ENCODE results near the gene TPD52L3. TPM values are rescaled to one million over a fixed set of nuclear protein-coding genes. Genes with fewer than 3 reads are reported as not detected.

The TPD52L3 gene
- total RNA-seq, 2 experiments from 2014 or later: not detected

- no peaks in the 10 kb centered on the region for H4K20me1 ChIP-seq (ENCODE audit: insufficient read depth, low read length)
- H3K4me3 ChIP-seq (ENCODE audit: low read depth, low read length, poor library complexity, severe bottlenecking): no peak overlapping the region
- no peak for DNase-seq (ENCODE audit: low spot score)
- no peaks in the 10 kb centered on the region for H3K79me2 ChIP-seq (ENCODE audit: insufficient read depth, low read depth, low read length)
- BruUV-seq (replicated peaks): no TSS peak
- TF ChIP-seq, protein P1, sequence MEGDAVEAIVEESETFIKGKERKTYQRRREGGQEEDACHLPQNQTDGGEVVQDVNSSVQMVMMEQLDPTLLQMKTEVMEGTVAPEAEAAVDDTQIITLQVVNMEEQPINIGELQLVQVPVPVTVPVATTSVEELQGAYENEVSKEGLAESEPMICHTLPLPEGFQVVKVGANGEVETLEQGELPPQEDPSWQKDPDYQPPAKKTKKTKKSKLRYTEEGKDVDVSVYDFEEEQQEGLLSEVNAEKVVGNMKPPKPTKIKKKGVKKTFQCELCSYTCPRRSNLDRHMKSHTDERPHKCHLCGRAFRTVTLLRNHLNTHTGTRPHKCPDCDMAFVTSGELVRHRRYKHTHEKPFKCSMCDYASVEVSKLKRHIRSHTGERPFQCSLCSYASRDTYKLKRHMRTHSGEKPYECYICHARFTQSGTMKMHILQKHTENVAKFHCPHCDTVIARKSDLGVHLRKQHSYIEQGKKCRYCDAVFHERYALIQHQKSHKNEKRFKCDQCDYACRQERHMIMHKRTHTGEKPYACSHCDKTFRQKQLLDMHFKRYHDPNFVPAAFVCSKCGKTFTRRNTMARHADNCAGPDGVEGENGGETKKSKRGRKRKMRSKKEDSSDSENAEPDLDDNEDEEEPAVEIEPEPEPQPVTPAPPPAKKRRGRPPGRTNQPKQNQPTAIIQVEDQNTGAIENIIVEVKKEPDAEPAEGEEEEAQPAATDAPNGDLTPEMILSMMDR (conservative IDR thresholded peaks at IDR 0.05; ENCODE audit: low read length): no peak
- intact Hi-C loops (cut with micrococcal nuclease; ENCODE audit: unreplicated experiment): no loop called here
- no peak overlapping the region for H3K27ac ChIP-seq (ENCODE audit: low read depth, low read length, poor library complexity, severe bottlenecking)
- H2AFZ ChIP-seq (ENCODE audit: low read length): no peak overlapping the region
- peaks cover 9% of the 10 kb centered on the region; the same call in 1 of the 2 replicates for H3K9me3 ChIP-seq (ENCODE audit: low read length)
- H3K4me2 ChIP-seq (ENCODE audit: low read length): no peak overlapping the region
- ChIA-PET POLR2A (no interaction called here), CTCF (ENCODE audit: unreplicated experiment) (no interaction called here)
- no peaks in the 10 kb centered on the region for H3K36me3 ChIP-seq (ENCODE audit: insufficient read depth, low read length)
- H3K4me1 ChIP-seq (ENCODE audit: insufficient read depth, low read length, poor library complexity, severe bottlenecking): peaks cover 2% of the 10 kb centered on the region
- no peaks in the 10 kb centered on the region for H3K9me2 ChIP-seq (ENCODE audit: insufficient read depth, low read length)
Observed at GRCh38 chr9:6330958-6331634, 2.9 kb downstream of the TPD52L3 start.

- no peak overlapping the region for H3K27ac ChIP-seq (ENCODE audit: low read depth, low read length, poor library complexity, severe bottlenecking)
- no peaks in the 10 kb centered on the region for H3K79me2 ChIP-seq (ENCODE audit: insufficient read depth, low read depth, low read length)
- BruUV-seq (replicated peaks): no TSS peak
- intact Hi-C loops (cut with micrococcal nuclease; ENCODE audit: unreplicated experiment): no loop called here
- H3K4me3 ChIP-seq (ENCODE audit: low read depth, low read length, poor library complexity, severe bottlenecking): no peak overlapping the region
- H3K9me2 ChIP-seq (ENCODE audit: insufficient read depth, low read length): no peaks in the 10 kb centered on the region
- ChIA-PET CTCF (ENCODE audit: unreplicated experiment) (no interaction called here), POLR2A (no interaction called here)
- H3K4me1 ChIP-seq (ENCODE audit: insufficient read depth, low read length, poor library complexity, severe bottlenecking): no peaks in the 10 kb centered on the region
- H3K36me3 ChIP-seq (ENCODE audit: insufficient read depth, low read length): no peaks in the 10 kb centered on the region
- no peak overlapping the region for H2AFZ ChIP-seq (ENCODE audit: low read length)
- DNase-seq (ENCODE audit: low spot score): no peak
- no peak overlapping the region for H3K4me2 ChIP-seq (ENCODE audit: low read length)
- TF ChIP-seq EZH2phosphoT487 (IDR thresholded peaks at IDR 0.05; ENCODE audit: borderline replicate concordance, low read depth, low read length): no peak
- TF ChIP-seq, protein P1 (conservative IDR thresholded peaks at IDR 0.05; ENCODE audit: low read length): no peak
- H3K9me3 ChIP-seq (ENCODE audit: low read length): peaks cover 9% of the 10 kb centered on the region; the same call in 1 of the 2 replicates
- H4K20me1 ChIP-seq (ENCODE audit: insufficient read depth, low read length): no peaks in the 10 kb centered on the region
Observed at GRCh38 chr9:6334305-6334704, 6.1 kb downstream of the TPD52L3 start.

GRCh38 chr9:6348766-6349165 is 20.6 kb downstream of the TPD52L3 start:
- TF ChIP-seq EZH2phosphoT487 (IDR thresholded peaks at IDR 0.05; ENCODE audit: borderline replicate concordance, low read depth, low read length): no peak
- TF ChIP-seq, protein P1 (conservative IDR thresholded peaks at IDR 0.05; ENCODE audit: low read length): no peak
- Histone ChIP-seq H3K4me2 (ENCODE audit: low read length) (no peak overlapping the region), H3K4me3 (ENCODE audit: low read depth, low read length, poor library complexity, severe bottlenecking) (no peak overlapping the region), H3K36me3 (ENCODE audit: insufficient read depth, low read length) (no peaks in the 10 kb centered on the region), H3K79me2 (ENCODE audit: insufficient read depth, low read depth, low read length) (no peaks in the 10 kb centered on the region), H3K9me2 (ENCODE audit: insufficient read depth, low read length) (no peaks in the 10 kb centered on the region), H3K27ac (ENCODE audit: low read depth, low read length, poor library complexity, severe bottlenecking) (no peak overlapping the region), H2AFZ (ENCODE audit: low read length) (no peak overlapping the region), H4K20me1 (ENCODE audit: insufficient read depth, low read length) (no peaks in the 10 kb centered on the region), H3K9me3 (ENCODE audit: low read length) (no peaks in the 10 kb centered on the region), H3K4me1 (ENCODE audit: insufficient read depth, low read length, poor library complexity, severe bottlenecking) (no peaks in the 10 kb centered on the region)
- no TSS peak for BruUV-seq (replicated peaks)
- intact Hi-C loops (cut with micrococcal nuclease; ENCODE audit: unreplicated experiment): no loop called here
- CTCF ChIA-PET (ENCODE audit: unreplicated experiment): no interaction called here
- no peak for DNase-seq (ENCODE audit: low spot score)
- POLR2A ChIA-PET: interaction anchor here (0.6 to 0.9 kb wide), 5 partner anchors 9 to 609 kb away, joined by 3 to 4 read pairs (median 3); no protein-coding TSS in a partner anchor

Data from OCI-LY7 (cell line).